HG03039 (cell line): ENCODE measurements around the gene FARP1.

Source experiments
- ATAC-seq: cut with Tn5 transposase; IDR thresholded peaks from one replicate; pipeline ENCODE4 v1.9.1; 2021; ENCODE audit warnings: mild to moderate bottlenecking, moderate library complexity; ENCODE audit not compliant: unreplicated experiment

Gene FARP1

DNA sequence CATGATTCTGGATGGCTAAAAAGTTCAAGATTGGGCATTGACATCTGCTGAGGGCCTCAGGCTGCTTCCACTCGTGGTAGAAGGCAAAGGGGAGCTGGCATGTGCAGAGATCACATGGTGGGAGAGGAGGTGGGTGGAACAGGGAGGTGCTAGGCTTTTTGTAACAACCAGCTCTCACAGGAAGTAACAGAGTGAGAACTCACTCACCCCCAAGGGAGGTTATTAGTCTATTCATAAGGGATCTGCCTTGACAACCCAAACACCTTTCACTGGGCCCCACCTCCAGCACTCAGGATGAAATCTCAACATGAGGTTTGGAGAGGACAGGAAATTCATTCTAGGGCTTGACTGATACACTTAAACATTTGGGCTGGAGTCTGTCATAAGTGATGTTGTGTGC lies 231.9 kb downstream of the FARP1 start:
- no peak for ATAC-seq

DNA sequence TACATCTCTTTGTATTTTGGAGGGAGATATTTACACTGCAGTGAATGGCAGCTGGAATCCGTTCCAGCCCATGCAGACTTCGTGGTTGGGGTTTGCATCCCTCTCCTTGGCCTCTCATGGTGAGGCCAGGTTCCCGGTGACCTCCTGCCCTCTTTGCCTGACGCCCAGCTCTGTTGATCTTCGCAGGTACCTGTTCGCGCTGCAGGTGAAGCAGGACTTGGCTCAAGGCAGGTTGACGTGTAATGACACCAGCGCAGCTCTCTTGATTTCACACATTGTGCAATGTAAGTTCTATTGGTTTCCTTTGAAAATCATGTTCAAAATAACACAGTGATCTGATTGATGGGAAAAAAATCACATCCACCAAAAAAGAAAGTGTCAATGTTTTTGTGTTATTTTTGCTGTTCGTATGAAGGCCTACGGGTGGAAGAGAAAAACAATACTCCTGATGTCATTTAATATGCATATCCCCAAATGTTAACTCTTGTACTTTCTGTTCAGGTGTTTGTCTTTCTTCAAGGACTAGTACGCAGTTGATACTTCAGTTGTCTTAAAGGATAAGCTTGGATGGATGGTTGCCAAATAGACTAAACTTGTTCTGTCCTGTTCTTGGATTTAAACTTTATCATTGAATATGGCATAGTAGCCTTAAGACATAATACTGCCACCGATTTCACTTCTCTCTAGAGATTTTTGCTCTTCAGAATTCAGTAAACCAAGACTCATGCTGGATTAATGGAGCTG lies 234.9 kb downstream of the FARP1 start:
- ATAC-seq, result no peak

DNA sequence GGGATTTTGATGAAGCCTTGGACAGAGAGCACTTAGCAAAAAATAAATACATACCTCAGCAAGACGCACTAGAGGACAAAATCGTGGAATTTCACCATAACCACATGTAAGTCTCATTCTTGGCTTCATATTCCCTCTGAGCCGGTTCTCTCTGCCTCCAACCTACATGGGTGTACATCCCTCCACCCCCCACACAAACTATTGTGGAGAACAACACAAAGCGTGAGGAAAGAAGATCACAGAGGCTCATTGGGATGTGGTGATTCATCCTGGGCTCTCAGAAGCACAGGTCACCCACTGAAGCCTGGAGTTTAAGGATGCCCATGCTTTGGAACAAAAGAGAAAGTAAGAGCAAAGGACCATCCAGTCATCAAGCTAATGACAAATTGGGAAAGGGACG lies 241.8 kb downstream of the FARP1 start:
- no peak for ATAC-seq

DNA sequence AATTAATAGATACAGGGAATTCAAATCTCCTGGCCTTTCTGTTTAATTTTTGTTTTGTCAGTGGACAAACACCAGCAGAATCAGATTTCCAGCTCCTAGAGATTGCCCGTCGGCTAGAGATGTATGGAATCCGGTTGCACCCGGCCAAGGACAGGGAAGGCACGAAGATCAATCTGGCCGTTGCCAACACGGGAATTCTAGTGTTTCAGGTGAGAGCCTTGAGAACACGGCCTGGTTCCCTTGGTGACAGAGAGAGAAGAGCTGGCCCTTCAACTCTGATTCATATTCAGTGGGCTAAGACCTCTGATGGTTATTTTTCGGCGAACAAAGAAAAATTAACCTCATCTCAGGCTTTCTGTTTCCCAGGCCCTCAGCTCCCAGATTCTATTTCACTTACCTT lies 242.7 kb downstream of the FARP1 start:
- ATAC-seq, result no peak

DNA sequence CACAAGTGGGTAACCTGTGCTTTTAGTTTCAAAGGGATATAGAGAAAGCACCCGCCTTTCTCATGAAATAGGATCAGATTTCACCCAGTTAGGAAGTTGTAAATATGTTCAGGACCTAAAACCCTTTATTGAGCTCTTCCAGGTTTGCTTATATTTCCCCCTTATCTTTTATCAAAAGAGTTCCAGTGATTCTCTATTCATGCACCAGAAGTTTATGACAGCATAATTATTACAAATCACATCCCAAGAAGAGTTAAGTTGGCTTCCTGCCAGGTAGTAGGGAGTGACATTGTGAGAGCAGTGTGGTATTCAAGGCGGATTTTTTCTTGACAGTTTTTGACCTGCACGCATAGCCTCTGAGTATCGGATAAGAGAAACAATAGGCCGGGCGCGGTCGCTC lies 243.7 kb downstream of the FARP1 start:
- no peak for ATAC-seq

DNA sequence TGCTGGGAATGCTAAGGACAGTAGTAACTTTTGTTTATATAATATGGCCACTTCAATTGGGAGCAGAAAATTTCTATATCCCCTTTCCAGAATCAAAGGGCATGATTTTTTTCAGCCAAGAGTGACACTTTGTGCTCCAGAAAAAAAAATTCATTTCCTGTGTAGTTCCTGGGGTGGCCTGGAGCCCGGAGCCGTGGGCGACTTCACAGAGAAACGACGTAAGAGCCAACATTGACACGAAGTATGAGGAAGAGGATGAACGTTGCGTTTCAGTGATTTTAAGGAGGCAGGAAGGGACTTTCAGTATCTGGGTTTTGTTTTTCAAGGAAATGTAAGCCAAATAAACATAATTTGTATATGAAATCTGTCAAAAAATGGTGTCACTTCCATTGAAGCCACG lies 246.4 kb downstream of the FARP1 start:
- ATAC-seq, result no peak

DNA sequence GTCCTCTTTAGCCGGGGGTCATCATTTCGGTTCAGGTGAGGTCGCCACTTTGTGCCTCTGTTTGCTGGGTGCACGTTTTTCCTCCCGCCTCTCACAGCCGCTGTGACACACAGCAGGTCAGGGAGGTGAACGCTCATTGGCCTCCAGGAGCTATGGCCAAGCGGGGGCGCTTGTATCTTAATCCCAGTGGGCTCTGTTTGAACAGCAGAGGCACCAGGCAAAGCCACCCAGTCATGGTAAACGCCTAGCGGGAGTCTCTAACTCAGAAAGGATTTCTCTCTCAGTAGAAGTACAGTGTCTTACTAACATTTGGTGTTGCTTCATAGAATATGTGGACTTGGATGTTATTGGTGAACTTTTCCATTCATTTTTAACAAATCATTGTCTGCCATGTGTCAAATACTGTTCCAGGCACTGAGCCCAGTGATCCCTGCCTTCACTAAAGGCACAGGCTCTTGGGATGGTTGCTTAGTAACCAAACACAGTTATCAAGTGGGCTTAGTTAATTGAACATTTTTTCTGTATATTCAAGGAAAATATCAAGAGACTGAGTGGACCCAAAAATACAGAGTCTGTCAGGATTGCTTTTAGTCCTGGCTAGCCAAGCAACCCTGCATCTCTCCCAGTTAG lies 247.3 kb downstream of the FARP1 start:
- no peak for ATAC-seq

DNA sequence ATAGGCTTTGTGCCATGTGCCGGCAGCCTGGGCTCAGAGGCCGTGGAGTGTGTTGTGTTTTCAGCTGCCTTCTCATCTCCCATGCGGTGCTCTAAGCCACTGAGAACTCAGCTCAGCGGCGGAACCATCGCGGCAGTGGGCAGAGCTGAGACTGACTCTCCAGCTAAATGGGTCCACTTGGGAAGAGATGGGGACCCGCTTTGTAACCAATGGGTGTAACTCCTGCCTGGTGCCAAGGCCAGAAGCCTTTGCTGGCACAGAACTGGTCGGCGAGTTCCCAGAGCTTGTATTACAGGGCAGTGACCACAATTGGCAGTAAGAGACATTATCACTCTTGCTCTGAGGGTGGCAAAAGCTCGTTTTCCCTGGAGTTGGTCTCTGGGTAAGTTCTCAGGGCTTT lies 251.0 kb downstream of the FARP1 start:
- ATAC-seq, result no peak

DNA sequence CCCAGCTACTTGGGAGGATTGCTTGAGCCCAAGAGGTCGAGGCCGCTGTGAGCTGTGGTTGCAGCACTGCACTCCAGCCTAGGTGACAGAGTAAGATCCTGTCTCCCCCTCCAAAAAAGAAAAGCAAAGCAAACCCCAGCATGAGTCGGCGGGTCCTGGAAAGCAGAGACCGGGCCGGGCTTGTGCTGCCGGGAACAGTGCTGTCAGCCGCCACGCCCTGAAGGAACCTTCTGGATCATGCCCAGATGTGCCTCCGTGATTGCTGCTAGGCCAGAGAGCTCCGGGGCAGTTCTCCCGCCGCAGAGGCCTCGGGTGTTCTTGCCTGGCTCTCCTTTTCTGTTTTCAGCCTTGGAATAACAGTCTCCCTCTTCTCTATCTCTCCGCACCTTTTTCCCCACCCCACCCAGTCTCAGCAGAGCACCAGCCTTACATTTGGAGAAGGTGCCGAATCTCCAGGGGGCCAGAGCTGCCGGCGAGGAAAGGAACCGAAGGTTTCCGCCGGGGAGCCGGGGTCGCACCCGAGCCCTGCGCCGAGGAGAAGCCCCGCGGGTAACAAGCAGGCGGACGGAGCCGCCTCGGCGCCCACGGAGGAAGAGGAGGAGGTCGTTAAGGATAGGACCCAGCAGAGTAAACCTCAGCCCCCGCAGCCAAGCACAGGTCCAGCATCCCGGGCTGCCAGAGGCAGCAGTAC lies 252.1 kb downstream of the FARP1 start:
- no peak for ATAC-seq

DNA sequence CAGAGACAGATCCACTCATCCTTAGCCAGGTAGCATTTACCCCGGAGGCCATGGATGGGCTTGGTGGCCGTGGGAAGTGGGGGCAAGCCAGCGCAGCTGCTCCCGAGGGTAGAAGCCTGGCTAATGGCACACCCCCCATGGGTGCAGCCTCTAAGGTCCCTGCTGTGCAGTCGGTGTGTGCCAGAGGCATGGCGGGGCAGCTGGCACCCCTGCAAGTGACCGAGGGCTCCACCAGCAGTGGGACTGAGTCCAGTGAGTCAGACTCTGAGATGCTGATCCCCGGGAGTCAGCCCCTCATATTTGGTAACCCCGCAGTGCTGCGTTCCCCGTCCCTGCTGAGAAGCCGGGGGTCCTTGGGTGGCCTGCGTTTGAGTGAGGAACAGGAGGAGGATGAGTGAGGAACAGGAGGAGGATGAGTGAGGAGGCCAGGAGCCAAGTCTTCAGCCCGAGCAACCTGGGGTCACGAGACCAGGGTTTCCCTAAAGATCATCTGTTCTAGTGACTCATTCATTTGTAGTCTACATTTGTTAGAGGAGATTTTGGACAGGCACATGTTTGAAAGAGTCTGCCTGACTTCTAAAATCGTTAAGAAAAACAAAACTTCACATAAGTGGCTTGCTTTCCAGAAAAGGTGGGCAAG lies 253.3 kb downstream of the FARP1 start:
- ATAC-seq, result no peak

DNA sequence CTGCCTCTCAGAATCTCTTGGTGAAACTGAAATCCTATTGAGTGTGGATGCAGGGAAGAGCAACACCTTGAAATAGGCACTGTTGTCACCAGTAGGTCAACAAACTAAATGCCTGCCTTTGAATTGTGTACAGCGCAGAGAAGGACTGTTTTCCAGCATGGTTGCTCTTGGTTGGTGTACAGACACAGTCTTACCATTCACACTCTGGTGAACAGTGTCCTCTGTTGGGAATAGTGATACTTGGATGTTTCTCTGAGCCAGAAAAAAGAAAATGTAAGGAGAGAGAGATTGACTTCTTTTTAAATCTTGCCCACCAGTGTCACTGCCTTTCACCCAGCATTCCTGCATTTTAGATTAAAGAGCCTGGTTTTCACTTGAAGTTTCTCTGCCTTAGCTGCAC lies 254.3 kb downstream of the FARP1 start:
- no peak for ATAC-seq

DNA sequence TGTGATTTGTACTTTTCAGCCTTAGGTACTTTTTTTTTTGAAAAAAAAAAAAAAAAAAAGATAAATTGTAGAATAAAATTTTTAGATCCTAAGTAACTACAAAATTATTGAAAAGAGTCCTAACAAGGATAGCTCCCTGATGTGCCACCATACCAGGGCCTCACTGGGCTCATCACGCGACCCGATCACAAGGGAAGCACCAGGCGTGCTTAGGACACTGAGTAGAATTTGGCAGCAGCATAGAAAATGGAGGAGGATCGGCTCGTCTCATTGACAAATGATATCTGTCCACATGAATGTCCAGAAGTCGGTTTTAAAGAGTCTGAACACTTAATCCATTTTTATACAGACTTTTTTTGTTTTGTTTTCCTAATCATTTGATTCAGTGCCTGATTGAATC lies 255.0 kb downstream of the FARP1 start:
- no peak for ATAC-seq

DNA sequence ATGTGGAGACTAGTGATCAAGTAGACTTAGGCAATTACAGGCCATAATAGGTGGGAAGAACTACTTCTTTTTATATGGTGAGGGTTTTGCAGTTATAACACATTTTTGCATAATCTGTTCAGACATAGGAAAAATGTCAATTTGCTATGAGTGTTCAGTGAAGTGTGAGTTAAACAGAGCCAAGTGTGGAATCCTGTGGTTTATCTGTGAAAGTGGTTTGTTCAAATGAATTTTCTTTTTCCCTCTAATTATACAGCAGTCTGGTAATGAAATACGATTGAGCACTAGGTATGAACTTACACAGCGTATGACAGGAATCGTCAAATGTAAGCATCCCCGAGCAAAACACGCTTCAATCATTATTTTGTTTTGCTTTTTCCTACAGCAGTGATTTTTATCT lies 255.7 kb downstream of the FARP1 start:
- no peak for ATAC-seq

DNA sequence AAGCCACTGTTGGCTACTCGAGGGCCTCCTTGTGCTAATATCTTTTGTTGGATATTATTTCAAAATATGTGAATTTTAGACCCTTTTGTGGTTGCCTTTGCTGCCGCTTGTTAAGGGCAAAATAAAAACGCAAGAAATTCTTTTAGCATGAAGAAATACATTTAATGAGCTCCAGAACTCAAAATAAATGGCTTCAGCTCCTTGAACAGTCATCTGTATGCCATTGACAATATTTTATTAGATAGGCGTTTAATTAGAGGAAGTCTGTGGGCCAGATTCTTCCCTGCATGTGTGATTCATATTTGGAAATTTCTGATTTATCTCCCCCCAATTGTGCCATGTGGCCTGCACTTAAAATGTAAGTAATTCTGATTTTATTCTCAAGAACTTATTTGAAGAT lies 256.9 kb downstream of the FARP1 start:
- ATAC-seq, result no peak

DNA sequence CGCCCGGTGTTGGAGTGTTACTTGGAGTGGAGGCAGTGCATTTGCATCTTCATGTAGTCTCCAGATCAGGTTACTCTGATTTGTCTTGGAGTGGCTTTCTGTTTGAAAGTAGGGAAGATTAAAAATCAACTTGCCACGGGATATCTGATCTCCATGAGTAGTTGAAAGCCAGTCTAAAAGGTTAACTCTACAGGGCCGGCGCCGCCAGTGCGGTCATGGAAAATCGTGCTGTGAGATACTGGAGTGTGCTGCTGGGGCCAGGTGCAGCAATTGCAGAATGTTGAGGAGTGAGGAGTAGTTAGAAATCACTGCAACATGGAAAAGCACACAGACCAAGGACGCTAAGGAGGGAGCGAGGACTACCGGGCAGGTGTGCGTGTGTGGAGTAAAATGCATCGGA lies 259.0 kb downstream of the FARP1 start:
- no peak for ATAC-seq

DNA sequence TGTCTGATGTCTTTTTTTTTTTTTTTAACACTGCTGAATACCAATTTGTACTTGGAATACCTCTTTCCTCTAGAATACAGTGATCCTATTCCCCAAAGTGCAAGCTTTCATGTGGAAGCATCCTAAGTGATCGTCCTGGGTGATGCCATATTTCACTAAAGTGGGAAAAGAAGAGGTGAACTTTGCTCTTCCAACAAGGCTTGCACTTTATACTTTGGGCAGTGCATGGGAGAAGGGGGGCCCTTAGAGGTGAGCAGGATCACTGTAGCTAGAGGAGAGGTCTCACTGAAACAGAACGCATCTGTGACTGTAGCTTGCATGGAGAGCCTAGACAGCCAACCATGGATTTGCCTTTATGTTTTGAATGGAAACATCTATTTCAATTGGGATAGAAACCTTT lies 260.2 kb downstream of the FARP1 start:
- no peak for ATAC-seq

DNA sequence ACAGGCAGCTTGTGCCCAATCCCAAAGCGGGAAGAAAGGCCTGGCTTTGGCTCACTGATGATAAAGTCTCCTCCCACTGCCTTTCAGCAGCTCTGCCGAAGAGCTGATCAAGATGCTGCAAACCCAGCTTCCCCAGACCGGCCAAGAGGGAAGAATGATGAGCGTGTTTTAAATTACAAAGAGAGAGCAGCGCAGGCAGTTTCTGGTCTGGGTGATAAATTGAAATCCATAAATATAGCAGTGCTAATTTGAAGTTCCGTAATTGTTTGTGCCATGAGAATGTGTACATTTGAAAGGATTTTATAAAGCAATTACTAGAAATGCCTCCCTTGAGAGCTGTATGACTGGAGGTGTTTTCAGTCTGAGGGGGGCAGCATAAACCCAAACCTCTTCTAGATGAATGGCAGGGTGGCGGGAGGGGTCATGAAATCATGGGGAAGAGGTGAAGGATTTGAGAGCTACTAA lies 262.2 kb downstream of the FARP1 start:
- ATAC-seq, result no peak

DNA sequence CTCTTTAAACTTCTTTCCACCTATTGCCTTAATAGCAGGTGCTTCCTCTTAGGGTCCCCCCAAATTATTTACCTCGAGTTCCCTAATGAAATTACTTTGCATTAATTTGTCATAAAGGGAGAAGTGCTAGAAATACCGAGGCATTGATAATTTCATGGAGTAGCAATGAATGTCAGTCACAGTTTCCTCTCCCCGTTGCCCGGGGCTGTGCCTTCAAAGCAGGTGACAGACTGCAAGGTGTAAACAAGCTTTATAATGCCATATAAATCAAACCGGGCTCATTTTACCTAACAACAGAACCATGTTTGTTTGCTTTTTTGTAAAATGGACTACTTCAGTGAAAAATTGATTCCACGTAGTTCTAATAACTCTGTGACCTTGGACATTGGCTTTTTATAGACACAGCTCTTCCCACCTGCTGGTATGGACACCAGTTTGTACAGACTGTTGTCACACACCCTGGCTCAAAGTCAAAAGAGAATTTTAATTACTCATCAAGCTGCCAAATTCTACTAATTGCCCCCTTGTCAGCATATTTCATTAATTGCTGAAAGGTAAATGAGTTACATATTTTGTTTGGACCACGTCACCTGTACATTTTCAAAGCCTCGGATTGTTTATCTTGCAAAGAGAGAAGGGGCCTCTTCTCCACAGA lies 262.9 kb downstream of the FARP1 start:
- ATAC-seq, result no peak

DNA sequence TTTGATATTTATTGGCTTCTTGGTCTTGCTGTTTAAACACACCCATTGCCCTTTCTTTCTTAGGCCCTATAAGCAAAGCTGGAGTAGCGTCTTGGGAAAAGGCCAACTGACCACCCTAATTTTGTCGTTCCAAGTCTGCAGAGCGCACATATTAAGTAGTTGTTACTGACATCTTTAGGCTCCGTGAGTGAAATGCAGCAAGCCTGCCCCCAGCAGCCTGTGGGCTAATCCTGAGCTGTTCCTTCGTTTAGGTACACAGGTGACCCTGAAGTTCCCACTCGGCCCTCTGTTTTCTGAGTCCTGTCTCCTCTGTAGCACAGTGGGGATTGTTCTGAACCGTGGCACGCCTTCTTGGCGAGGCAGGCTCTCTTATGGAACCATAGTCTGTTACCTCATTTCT lies 263.5 kb downstream of the FARP1 start:
- ATAC-seq, result no peak

DNA sequence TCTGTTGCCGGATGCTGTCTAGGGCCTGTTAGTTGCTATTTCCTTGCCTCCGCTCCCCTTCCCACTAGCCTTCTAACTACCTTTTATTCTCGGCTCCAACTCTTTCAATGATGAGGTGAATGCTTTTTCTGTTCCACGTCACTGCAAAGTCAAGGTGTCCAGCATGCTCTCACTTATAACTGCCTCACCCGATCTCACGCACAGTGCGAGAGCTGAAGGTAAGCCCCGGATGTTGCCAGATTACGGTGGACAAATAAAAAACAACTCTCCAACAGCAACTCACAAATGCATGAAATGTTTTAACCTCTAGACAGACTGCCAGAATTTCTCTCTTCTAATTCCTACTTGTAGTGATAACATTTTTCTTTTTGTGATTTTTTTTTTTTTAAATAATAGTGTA lies 264.1 kb downstream of the FARP1 start:
- no peak for ATAC-seq

DNA sequence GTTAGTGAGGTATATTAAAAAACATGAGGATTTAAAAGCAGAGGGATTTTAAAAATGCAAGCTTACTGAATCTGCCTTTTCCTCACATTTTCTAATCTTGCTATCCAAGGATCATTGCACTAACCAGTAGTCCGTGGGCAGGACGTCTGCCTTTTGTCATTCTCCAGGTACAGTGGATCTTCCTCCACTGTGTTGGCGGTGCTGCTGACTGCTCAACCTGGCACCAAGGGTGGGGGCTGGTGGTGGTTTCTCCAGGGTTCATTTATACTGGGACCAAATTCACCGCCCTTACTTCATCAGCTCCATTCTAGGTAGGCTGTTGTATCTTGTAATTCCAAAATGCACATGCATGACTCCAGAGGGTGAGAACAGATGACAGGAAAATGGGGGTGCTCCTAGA lies 264.7 kb downstream of the FARP1 start:
- no peak for ATAC-seq
